Bronchial epithelial cell (primary cell): ENCODE measurements around the gene MYOF. TPM values are rescaled to one million over a fixed set of nuclear protein-coding genes. Genes with fewer than 3 reads are reported as not detected.
"Not testable (repeated sequence)": the region's sequence is repeated elsewhere in the genome, so short reads cannot be mapped to it uniquely, and the experiment has no call there.

Experiments
- DNase-seq: peaks from one replicate; pipeline ENCODE4 v3.0.0-alpha.2; 2010; ENCODE audit warnings: low read depth
- FAIRE-seq: peaks from 2 replicates; lab custom pipeline; 2011; peaks lifted over from hg19 to GRCh38; lab: Jason Lieb, UNC
- H3K27me3 ChIP-seq: 2 replicates; pipeline ENCODE4 v1.5.1; 2011; ENCODE audit warnings: low read length; ENCODE audit not compliant: control insufficient read depth, insufficient read depth
- H3K36me3 ChIP-seq: 2 replicates; pipeline ENCODE4 v1.5.1; 2011; ENCODE audit warnings: low read length; ENCODE audit not compliant: control insufficient read depth, insufficient read depth
- H3K4me3 ChIP-seq: 2 replicates; pipeline ENCODE4 v1.5.1; 2011; ENCODE audit warnings: mild to moderate bottlenecking, low read depth, low read length, control low read depth
- total RNA-seq: library from RNA; depleted of rRNA; stranded (reverse); fragments of >200 nt; gene quantifications from 2 replicates; pipeline ENCODE4 v1.2.1, GENCODE V29; 2014
- TF ChIP-seq, protein P1 (sequence below): IDR thresholded peaks from 2 replicates; pipeline ENCODE4 v1.5.1; 2011; ENCODE audit warnings: mild to moderate bottlenecking, moderate library complexity, low read length, control low read depth, inconsistent platforms; ENCODE audit not compliant: insufficient read depth, severe bottlenecking

The MYOF gene
- total RNA-seq, 1 donor from 2014 or later, result 133 TPM

DNA sequence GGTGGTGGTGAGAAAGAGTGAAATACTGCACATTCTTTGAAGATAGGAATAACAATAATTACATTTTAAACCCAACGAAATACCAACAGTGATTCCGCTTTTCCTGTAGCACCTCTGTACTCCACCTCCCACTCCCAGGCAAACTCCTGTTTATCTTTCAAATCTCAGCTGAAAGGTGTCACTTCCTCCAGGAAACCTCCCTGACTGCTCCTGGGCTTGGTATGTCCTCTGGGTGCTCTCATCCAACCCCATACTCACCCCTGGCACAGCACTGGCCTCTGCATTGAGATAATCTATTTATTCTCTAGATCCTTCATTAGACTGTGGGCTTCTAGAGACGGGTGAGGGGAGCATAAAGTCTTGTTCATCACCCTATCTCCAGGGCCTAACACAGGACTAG lies 148.0 kb downstream of the MYOF start:
- no peak overlapping the region for H3K4me3 ChIP-seq
- FAIRE-seq (no peak), DNase-seq (no peak)
- TF ChIP-seq, protein P1, sequence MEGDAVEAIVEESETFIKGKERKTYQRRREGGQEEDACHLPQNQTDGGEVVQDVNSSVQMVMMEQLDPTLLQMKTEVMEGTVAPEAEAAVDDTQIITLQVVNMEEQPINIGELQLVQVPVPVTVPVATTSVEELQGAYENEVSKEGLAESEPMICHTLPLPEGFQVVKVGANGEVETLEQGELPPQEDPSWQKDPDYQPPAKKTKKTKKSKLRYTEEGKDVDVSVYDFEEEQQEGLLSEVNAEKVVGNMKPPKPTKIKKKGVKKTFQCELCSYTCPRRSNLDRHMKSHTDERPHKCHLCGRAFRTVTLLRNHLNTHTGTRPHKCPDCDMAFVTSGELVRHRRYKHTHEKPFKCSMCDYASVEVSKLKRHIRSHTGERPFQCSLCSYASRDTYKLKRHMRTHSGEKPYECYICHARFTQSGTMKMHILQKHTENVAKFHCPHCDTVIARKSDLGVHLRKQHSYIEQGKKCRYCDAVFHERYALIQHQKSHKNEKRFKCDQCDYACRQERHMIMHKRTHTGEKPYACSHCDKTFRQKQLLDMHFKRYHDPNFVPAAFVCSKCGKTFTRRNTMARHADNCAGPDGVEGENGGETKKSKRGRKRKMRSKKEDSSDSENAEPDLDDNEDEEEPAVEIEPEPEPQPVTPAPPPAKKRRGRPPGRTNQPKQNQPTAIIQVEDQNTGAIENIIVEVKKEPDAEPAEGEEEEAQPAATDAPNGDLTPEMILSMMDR, result no peak
- H3K36me3 ChIP-seq, result peaks cover 42% of the 10 kb centered on the region
- H3K27me3 ChIP-seq, result no peaks in the 10 kb centered on the region

GRCh38 chr10:93333278-93333978 lies 148.7 kb downstream of the MYOF start:
- Histone ChIP-seq H3K27me3 (no peaks in the 10 kb centered on the region), H3K4me3 (no peak overlapping the region), H3K36me3 (peaks cover 44% of the 10 kb centered on the region)
- TF ChIP-seq, protein P1, result no peak
- DNase-seq (peak; percentile 40), FAIRE-seq (no peak)

DNA sequence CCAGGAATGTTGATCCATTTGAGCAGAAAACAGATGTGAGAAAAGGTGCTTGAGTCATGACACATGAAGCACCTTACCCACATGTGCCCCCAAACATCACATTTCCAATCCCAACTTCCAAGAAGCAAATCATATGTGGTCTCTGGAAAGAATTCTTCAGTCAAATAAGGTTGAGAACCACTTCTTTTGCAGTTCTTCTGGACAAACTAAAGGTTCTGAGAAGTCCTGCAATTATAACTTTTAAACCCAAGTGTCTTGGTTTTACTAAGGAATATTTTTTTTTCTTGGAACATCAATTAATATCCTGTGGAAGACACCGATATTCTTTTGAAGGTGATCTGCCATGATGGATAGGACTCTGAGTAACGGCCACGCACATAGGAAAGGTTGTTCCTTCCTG lies 151.3 kb downstream of the MYOF start:
- H3K27me3 ChIP-seq, result no peaks in the 10 kb centered on the region
- peaks cover 53% of the 10 kb centered on the region for H3K36me3 ChIP-seq
- no peak for FAIRE-seq
- TF ChIP-seq, protein P1, result no peak
- no peak overlapping the region for H3K4me3 ChIP-seq
- DNase-seq, result no peak

GRCh38 chr10:93319896-93320295 lies 162.2 kb downstream of the MYOF start:
- no peak for DNase-seq
- TF ChIP-seq, protein P1, result no peak
- peak; percentile 52 for FAIRE-seq
- Histone ChIP-seq H3K27me3 (no peaks in the 10 kb centered on the region), H3K36me3 (peaks cover 47% of the 10 kb centered on the region), H3K4me3 (no peak overlapping the region)

DNA sequence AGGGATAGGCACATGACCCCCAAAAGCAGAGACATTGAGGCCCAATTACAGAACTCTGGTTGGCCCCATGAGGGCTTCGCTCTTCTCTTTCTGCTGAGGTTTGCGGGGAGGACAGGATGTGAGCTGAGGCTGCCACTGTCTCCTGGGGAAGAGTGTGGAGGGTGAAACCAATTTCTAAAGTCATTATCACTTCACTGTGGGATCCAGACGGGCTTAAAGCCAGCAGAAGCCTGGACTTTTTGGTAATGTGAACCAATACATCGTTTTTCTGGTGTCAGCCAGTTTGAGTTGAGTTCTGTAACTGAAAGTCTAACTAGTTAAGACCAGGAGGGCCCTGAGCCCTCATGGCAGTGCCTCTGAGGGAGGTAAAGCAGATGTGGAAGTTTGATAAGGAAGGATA lies 163.0 kb downstream of the MYOF start:
- Histone ChIP-seq H3K27me3 (no peaks in the 10 kb centered on the region), H3K36me3 (peaks cover 48% of the 10 kb centered on the region), H3K4me3 (no peak overlapping the region)
- no peak for DNase-seq
- FAIRE-seq, result no peak
- TF ChIP-seq, protein P1, result no peak

DNA sequence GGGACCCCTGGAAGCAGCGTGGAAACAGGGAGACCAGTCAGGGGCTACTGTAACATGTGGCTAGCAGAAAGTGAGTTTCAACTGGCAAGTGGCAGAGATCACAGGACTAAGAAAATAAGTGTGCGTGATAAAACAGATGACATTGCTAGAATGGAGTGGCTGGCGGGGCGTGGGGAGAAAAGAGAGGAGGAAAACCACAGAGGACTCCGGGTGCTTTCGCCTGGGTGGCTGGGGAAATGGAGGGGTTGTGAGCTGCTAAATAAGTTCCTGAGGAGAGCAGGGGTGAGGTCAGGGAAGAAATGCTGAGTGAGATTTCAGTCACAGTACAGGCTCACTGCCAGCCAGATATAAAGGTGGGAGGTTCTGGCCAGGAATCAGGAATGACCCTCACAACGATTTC lies 166.9 kb downstream of the MYOF start:
- no peak for DNase-seq
- Histone ChIP-seq H3K4me3 (no peak overlapping the region), H3K27me3 (no peaks in the 10 kb centered on the region), H3K36me3 (peaks cover 40% of the 10 kb centered on the region)
- no peak for FAIRE-seq
- TF ChIP-seq, protein P1, result no peak

DNA sequence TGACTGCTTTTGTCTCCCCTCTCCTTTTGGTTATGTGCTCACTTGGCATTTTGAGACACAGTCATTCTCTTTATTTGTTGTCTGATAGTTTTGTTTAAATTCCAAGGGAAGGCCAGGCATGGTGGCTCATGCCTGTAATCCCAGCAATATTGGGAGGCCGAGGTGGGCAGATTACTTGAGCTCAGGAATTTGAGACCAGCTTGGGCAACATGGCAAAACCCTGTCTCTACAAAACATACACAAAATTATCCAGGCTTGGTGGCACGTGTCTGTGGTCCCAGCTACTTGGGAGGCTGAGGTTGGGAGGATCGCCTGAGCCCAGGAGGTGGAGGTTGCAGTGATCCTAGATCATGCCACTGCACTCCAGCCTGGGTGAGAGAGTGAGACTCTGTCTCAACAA lies 167.5 kb downstream of the MYOF start:
- H3K27me3 ChIP-seq, FAIRE-seq, DNase-seq, H3K4me3 ChIP-seq: not testable (repeated sequence)
- peaks cover 41% of the 10 kb centered on the region for H3K36me3 ChIP-seq
